A549 (cell line): ENCODE measurements around the gene SSBP3. TPM values are rescaled to one million over a fixed set of nuclear protein-coding genes. Genes with fewer than 3 reads are reported as not detected.

Source experiments
- ATAC-seq, 2 experiments: fragments of 200-7000 bp in 1 of 2; fragments of >200 bp in 1 of 2; cut with Nextera tagmentation in 1 of 2; cut with Tn5 transposase in 1 of 2; 3 replicates each; pipeline versions ENCODE4 v1.8.0 to v1.9.1; 2018 to 2020; ENCODE audit warnings: mild to moderate bottlenecking in 1 of 2, moderate library complexity in 1 of 2
- CTCF ChIA-PET: fragments of 300-600 bp; sonication (Branson Sonifier 250); formaldehyde crosslinking; extraction: SDS; loops from one replicate; lab custom pipeline; 2021; ENCODE audit warnings: antibody characterized with exemption, inconsistent platforms; lab: Yijun Ruan, JAX
- POLR2A ChIA-PET: fragments of 350-600 bp; formaldehyde crosslinking; extraction: SDS; loops from one replicate; lab custom pipeline; 2021; ENCODE audit warnings: antibody characterized with exemption, inconsistent platforms; lab: Yijun Ruan, JAX
- DNase-seq, 2 experiments: peaks; one replicate each; pipeline versions ENCODE4 v3.0.0 to v3.0.0-alpha.2; 2011 to 2016; ENCODE audit warnings: low read depth in 1 of 2, low spot score in 1 of 2
- FAIRE-seq: peaks from 2 replicates; lab custom pipeline; 2011; peaks lifted over from hg19 to GRCh38; lab: Jason Lieb, UNC
- H3K27ac ChIP-seq, 2 experiments: fragments of >200 bp; sonication (Bioruptor Twin); formaldehyde crosslinking; 3 replicates each; pipeline ENCODE4 v1.5.1; 2016 to 2017
- H3K4me1 ChIP-seq: fragments of >200 bp; sonication (Bioruptor Twin); formaldehyde crosslinking; 3 replicates; pipeline ENCODE4 v1.6.1; 2016
- H3K4me2 ChIP-seq: fragments of >200 bp; sonication (Bioruptor Twin); formaldehyde crosslinking; 3 replicates; pipeline ENCODE4 v1.6.1; 2016
- H3K4me3 ChIP-seq: fragments of >200 bp; sonication (Bioruptor Twin); formaldehyde crosslinking; 3 replicates; pipeline ENCODE4 v1.5.1; 2016
- H3K9me3 ChIP-seq: fragments of >200 bp; sonication (Bioruptor Twin); formaldehyde crosslinking; 3 replicates; pipeline ENCODE4 v1.6.1; 2016
- ATOH8 ChIP-seq: fragments of 250-450 bp; sonication (Bioruptor Pico); IDR thresholded peaks from 2 replicates; pipeline ENCODE4 v1.5.0; 2020; ENCODE audit warnings: low read depth, mild to moderate bottlenecking, moderate library complexity
- BCL3 ChIP-seq: fragments of >200 bp; sonication (Bioruptor Twin); formaldehyde crosslinking; IDR thresholded peaks from 3 replicates; pipeline ENCODE4 v1.6.1; 2016
- BHLHE40 ChIP-seq: IDR thresholded peaks from 2 replicates; pipeline ENCODE4 v1.6.1; 2012; ENCODE audit warnings: low read depth, low read length, inconsistent platforms
- CBX2 ChIP-seq: fragments of 200-600 bp; sonication (generic); IDR thresholded peaks from 2 replicates; pipeline ENCODE4 v1.6.1; 2016; ENCODE audit warnings: low read depth, mild to moderate bottlenecking, borderline replicate concordance
- CBX8 ChIP-seq: fragments of 200-600 bp; sonication (generic); IDR thresholded peaks from 2 replicates; pipeline ENCODE4 v1.6.1; 2016
- CHD2 ChIP-seq: fragments of 150-350 bp; IDR thresholded peaks from 2 replicates; pipeline ENCODE4 v1.6.1; 2014; ENCODE audit warnings: low read length; ENCODE audit not compliant: partially characterized antibody
- FOSL2 ChIP-seq, 2 experiments: fragments of 450-650 bp in 1 of 2; fragments of >200 bp in 1 of 2; sonication (Bioruptor Twin) in 1 of 2; formaldehyde crosslinking; IDR thresholded peaks; 2 replicates each; pipeline versions ENCODE4 v1.5.0 to v1.6.1; 2016 to 2020; ENCODE audit warnings: mild to moderate bottlenecking in 1 of 2, moderate library complexity in 1 of 2
- HDAC2 ChIP-seq: fragments of 200-600 bp; sonication (generic); IDR thresholded peaks from 2 replicates; pipeline ENCODE4 v1.6.1; 2016
- JUNB ChIP-seq: fragments of >200 bp; sonication (Bioruptor Twin); formaldehyde crosslinking; IDR thresholded peaks from 2 replicates; pipeline ENCODE4 v1.6.1; 2016
- KDM1A ChIP-seq: fragments of 200-600 bp; sonication (generic); IDR thresholded peaks from 2 replicates; pipeline ENCODE4 v1.6.1; 2016; ENCODE audit warnings: low read depth, mild to moderate bottlenecking
- RARB ChIP-seq: fragments of 250-450 bp; sonication (Bioruptor Pico); IDR thresholded peaks from 2 replicates; pipeline ENCODE4 v1.8.0; 2021; ENCODE audit warnings: mild to moderate bottlenecking, moderate library complexity
- REST ChIP-seq: fragments of 200-600 bp; sonication (generic); IDR thresholded peaks from 2 replicates; pipeline ENCODE4 v1.6.1; 2016; ENCODE audit warnings: antibody characterized with exemption, mild to moderate bottlenecking, moderate library complexity
- RFX5 ChIP-seq: fragments of 450-650 bp; IDR thresholded peaks from 2 replicates; pipeline ENCODE4 v1.7.1; 2014; ENCODE audit warnings: antibody characterized with exemption, mild to moderate bottlenecking, moderate library complexity
- USF2 ChIP-seq: fragments of 450-650 bp; IDR thresholded peaks from 2 replicates; pipeline ENCODE4 v1.6.1; 2014; ENCODE audit warnings: antibody characterized with exemption
- ZC3H11A ChIP-seq: fragments of 450-650 bp; IDR thresholded peaks from 2 replicates; pipeline ENCODE4 v1.6.1; 2014; ENCODE audit warnings: antibody characterized with exemption, mild to moderate bottlenecking
- ZNF302 ChIP-seq: fragments of 250-450 bp; sonication (Bioruptor Pico); IDR thresholded peaks from 2 replicates; pipeline ENCODE4 v1.9.0; 2021; ENCODE audit warnings: inconsistent platforms, mild to moderate bottlenecking, moderate library complexity
- WGBS: methylation state at CpG from one replicate; pipeline ENCODE4 v1.1.6; 2017; ENCODE audit errors: missing lambda C conversion rate; 5-methylcytosine and 5-hydroxymethylcytosine counted together
- polyA plus RNA-seq, 4 experiments: library from polyadenylated mRNA; depleted of rRNA in 3 of 4; stranded (reverse); fragments of >200 nt; fragmentation: RNase III in 1 of 4; extraction: RNeasy Plus Mini Kit Qiagen cat#74134 plus additional on column Dnase treatment in 1 of 4; gene quantifications; 2 replicates in 3 of 4; 3 replicates in 1 of 4; pipeline ENCODE4 v1.2.3, GENCODE V29; 2011 to 2017

The SSBP3 gene
- polyA plus RNA-seq, 2 of the 4 experiments (the other 2 are of a cell fraction) = 7.2 to 9.1 TPM

- Histone ChIP-seq H3K4me3 (no peak overlapping the region), H3K4me1 (peaks cover 22% of the 10 kb centered on the region; the same call in 1 of the 3 replicates), H3K9me3 (no peaks in the 10 kb centered on the region), H3K4me2 (peak overlapping the region; percentile 60; the same call in 1 of the 3 replicates), H3K27ac (peak overlapping the region in 1 of 2 experiments; percentile 82; a peak in 3 of 6 replicates)
- TF ChIP-seq CHD2 = no peak
- no peak for TF ChIP-seq ATOH8
- TF ChIP-seq HDAC2 = no peak
- no peak for TF ChIP-seq USF2
- TF ChIP-seq KDM1A = no peak
- 82% methylated on average over 17 of the region's 17 CpGs for WGBS
- ChIA-PET CTCF (interaction anchor here (1.2 to 1.5 kb wide), 2 partner anchors 14 to 261 kb away, joined by 3 to 4 read pairs; no protein-coding TSS in a partner anchor), POLR2A (no interaction called here)
- DNase-seq = no peak
- ATAC-seq = peak; percentile 23 to 27; a peak in 2 of 6 replicates
- FAIRE-seq = no peak
Observed at GRCh38 chr1:54227891-54228310, 178.3 kb downstream of the SSBP3 start.

GRCh38 chr1:54227091-54227602 is 179.0 kb downstream of the SSBP3 start:
- CTCF ChIA-PET = interaction anchor here (0.8 to 1.2 kb wide), 2 partner anchors 151 to 262 kb away, joined by 3 to 4 read pairs; no protein-coding TSS in a partner anchor
- ATAC-seq = peak; percentile 87 to 89
- Histone ChIP-seq H3K9me3 (no peaks in the 10 kb centered on the region), H3K4me3 (no peak overlapping the region), H3K27ac (peak overlapping the region; percentile 27 to 82; a peak in 4 of 6 replicates), H3K4me2 (peak overlapping the region; percentile 60), H3K4me1 (peaks cover 22% of the 10 kb centered on the region; the same call in 1 of the 3 replicates)
- POLR2A ChIA-PET = no interaction called here
- TF ChIP-seq FOSL2 (IDR thresholded peaks at IDR 0.05) (no peak), FOSL2 (CRISPR knock-in tag; IDR thresholded peaks at IDR 0.05) (peak; percentile 56; the same call in 1 of the 2 replicates), CBX8 (no peak), ZC3H11A (no peak), BCL3 (no peak)
- no peak for FAIRE-seq
- WGBS = 33% methylated on average over 6 of the region's 8 CpGs
- peak; percentile 31 to 49 for DNase-seq

GRCh38 chr1:54225986-54226559 is 180.1 kb downstream of the SSBP3 start:
- Histone ChIP-seq H3K9me3 (no peaks in the 10 kb centered on the region), H3K27ac (no peak overlapping the region; a peak in 1 of 6 replicates), H3K4me1 (peaks cover 22% of the 10 kb centered on the region; the same call in 1 of the 3 replicates), H3K4me3 (no peak overlapping the region), H3K4me2 (no peak overlapping the region)
- DNase-seq = no peak
- CTCF ChIA-PET = no interaction called here
- POLR2A ChIA-PET = no interaction called here
- ATAC-seq = no peak
- 89% methylated on average over 18 of the region's 20 CpGs for WGBS
- FAIRE-seq = no peak
- TF ChIP-seq CBX2 (no peak), REST (no peak), KDM1A (no peak), RFX5 (no peak), RARB (CRISPR knock-in tag) (no peak), BHLHE40 (no peak), ZNF302 (CRISPR knock-in tag) (no peak), JUNB (no peak)
